ENCODE measurements around the gene TAS2R16. TPM values are rescaled to one million over a fixed set of nuclear protein-coding genes. Genes with fewer than 3 reads are reported as not detected.

Gene TAS2R16
- polyA plus RNA-seq, 1 donor from 2014 or later = not detected

- Histone ChIP-seq H2AFZ (ENCODE audit: low read depth, low read length) (no peak overlapping the region), H3K4me2 (ENCODE audit: low read length) (no peak overlapping the region), H3K27ac (ENCODE audit: low read length) (no peak overlapping the region)
These were observed 30.8 kb upstream of the TAS2R16 start for GRCh38 chr7:123026251-123026650.

GRCh38 chr7:123024989-123025758 lies 29.7 kb upstream of the TAS2R16 start:
- no peak overlapping the region for H3K27ac ChIP-seq (ENCODE audit: low read length)
- H3K27me3 ChIP-seq (ENCODE audit: insufficient read depth, low read depth, low read length) = no peaks in the 10 kb centered on the region
- no peaks in the 10 kb centered on the region for H3K36me3 ChIP-seq (ENCODE audit: insufficient read depth, low read length)
- no peak overlapping the region for H3K9ac ChIP-seq (ENCODE audit: low read length)
- H3F3A ChIP-seq (ENCODE audit: insufficient read depth, low read length, poor library complexity, severe bottlenecking) = no peaks in the 10 kb centered on the region
- H3K4me2 ChIP-seq (ENCODE audit: low read length) = no peak overlapping the region
- H3K79me2 ChIP-seq (replicated peaks; ENCODE audit: insufficient read depth, low read length) = no peaks in the 10 kb centered on the region
- no peaks in the 10 kb centered on the region for H3K9me3 ChIP-seq (ENCODE audit: low read length)
- no peak overlapping the region for H2AFZ ChIP-seq (ENCODE audit: low read depth, low read length)
- H4K20me1 ChIP-seq (ENCODE audit: insufficient read depth) = no peaks in the 10 kb centered on the region
- H3K9me2 ChIP-seq (ENCODE audit: insufficient read depth, low read length) = no peaks in the 10 kb centered on the region
- H3K4me3 ChIP-seq (ENCODE audit: low read length) = no peak overlapping the region
- TF ChIP-seq SMC3 (conservative IDR thresholded peaks at IDR 0.05; ENCODE audit: poor library complexity) = no peak
- no peak for TF ChIP-seq RAD21 (conservative IDR thresholded peaks at IDR 0.05)
- no peak for TF ChIP-seq REST (IDR thresholded peaks at IDR 0.05; ENCODE audit: borderline replicate concordance)
- TF ChIP-seq EZH2 (IDR thresholded peaks at IDR 0.05; ENCODE audit: borderline replicate concordance, insufficient read depth, low read length, poor library complexity, severe bottlenecking) = no peak
- TF ChIP-seq MXI1 (conservative IDR thresholded peaks at IDR 0.05; ENCODE audit: poor library complexity, severe bottlenecking) = no peak
- no peak for TF ChIP-seq TAF1 (IDR thresholded peaks at IDR 0.05; ENCODE audit: low read depth)
- TF ChIP-seq EP300 (conservative IDR thresholded peaks at IDR 0.05; ENCODE audit: poor library complexity, severe bottlenecking) = no peak
- TF ChIP-seq POLR2AphosphoS5 (IDR thresholded peaks at IDR 0.05) = no peak

More at GRCh38 chr7:123026251-123026650, 30.8 kb upstream of the TAS2R16 start:
- Histone ChIP-seq H3K36me3 (ENCODE audit: insufficient read depth, low read length) (no peaks in the 10 kb centered on the region), H3F3A (ENCODE audit: insufficient read depth, low read length, poor library complexity, severe bottlenecking) (no peaks in the 10 kb centered on the region), H3K79me2 (replicated peaks; ENCODE audit: insufficient read depth, low read length) (no peaks in the 10 kb centered on the region), H3K9ac (ENCODE audit: low read length) (no peak overlapping the region), H3K9me3 (ENCODE audit: low read length) (no peaks in the 10 kb centered on the region), H3K9me2 (ENCODE audit: insufficient read depth, low read length) (no peaks in the 10 kb centered on the region), H3K27me3 (ENCODE audit: insufficient read depth, low read depth, low read length) (no peaks in the 10 kb centered on the region), H4K20me1 (ENCODE audit: insufficient read depth) (no peaks in the 10 kb centered on the region), H3K4me3 (ENCODE audit: low read length) (no peak overlapping the region)
- no peak for TF ChIP-seq SMC3 (conservative IDR thresholded peaks at IDR 0.05; ENCODE audit: poor library complexity)
- TF ChIP-seq REST (IDR thresholded peaks at IDR 0.05; ENCODE audit: borderline replicate concordance) = no peak
- TF ChIP-seq MXI1 (conservative IDR thresholded peaks at IDR 0.05; ENCODE audit: poor library complexity, severe bottlenecking) = no peak
- TF ChIP-seq RAD21 (conservative IDR thresholded peaks at IDR 0.05) = no peak
- no peak for TF ChIP-seq TAF1 (IDR thresholded peaks at IDR 0.05; ENCODE audit: low read depth)
- TF ChIP-seq CTCF (IDR thresholded peaks at IDR 0.05; ENCODE audit: poor library complexity, severe bottlenecking) = no peak

Data from neural cell (in vitro differentiated cells).